NCI-H187 (cell line): Measurements from ENCODE around the gene RGS11.
A peak's percentile ranks its signal among the peaks of the same experiment; 100 is the strongest.

Experiments used
- DNase-seq, 2 experiments: peaks; one replicate each; lab custom pipeline; 2025; lab: John Stamatoyannopoulos, UW

The RGS11 gene

GRCh38 chr16:229731-230281 is 45.9 kb downstream of the RGS11 start:
- DNase-seq, result no peak

GRCh38 chr16:228852-229730 is 46.7 kb downstream of the RGS11 start, which contains the start of gene LUC7L:
Gene LUC7L (minus strand): TSS chr16:229449. CDS start chr16:229339, 110 bp downstream.
- peak; percentile 88 to 95 for DNase-seq

GRCh38 chr16:228151-228851 is 47.4 kb downstream of the RGS11 start:
- no peak for DNase-seq

GRCh38 chr16:220021-220420 is 55.7 kb downstream of the RGS11 start:
- no peak for DNase-seq
